GM18498 (cell line): Measurements from ENCODE around the gene LGR4.
A peak's percentile ranks its signal among the peaks of the same experiment; 100 is the strongest.

Source experiments
- ATAC-seq: cut with Tn5 transposase; IDR thresholded peaks from one replicate; pipeline ENCODE4 v1.9.1; 2021; ENCODE audit warnings: mild to moderate bottlenecking, moderate library complexity; ENCODE audit not compliant: unreplicated experiment

Gene LGR4

GRCh38 chr11:27386181-27386845 lies 86.3 kb downstream of the LGR4 start:
- no peak for ATAC-seq

- ATAC-seq: no peak
These were observed 87.3 kb downstream of the LGR4 start for GRCh38 chr11:27385245-27385644.

GRCh38 chr11:27384227-27384626 lies 88.4 kb downstream of the LGR4 start:
- ATAC-seq: no peak

GRCh38 chr11:27383645-27384044 lies 88.9 kb downstream of the LGR4 start:
- ATAC-seq: no peak

GRCh38 chr11:27381238-27381666 lies 91.3 kb downstream of the LGR4 start:
- ATAC-seq: no peak

- ATAC-seq: no peak
These were observed 91.8 kb downstream of the LGR4 start for GRCh38 chr11:27380771-27381170.

GRCh38 chr11:27379449-27379848 lies 93.1 kb downstream of the LGR4 start:
- no peak for ATAC-seq

GRCh38 chr11:27375370-27375769 lies 97.2 kb downstream of the LGR4 start:
- ATAC-seq: no peak

GRCh38 chr11:27373856-27374602 lies 98.6 kb downstream of the LGR4 start:
- ATAC-seq: no peak

GRCh38 chr11:27373392-27373791 lies 99.2 kb downstream of the LGR4 start:
- no peak for ATAC-seq

- no peak for ATAC-seq
These were observed 100.4 kb downstream of the LGR4 start for GRCh38 chr11:27372164-27372563.

GRCh38 chr11:27371489-27371888 lies 101.1 kb downstream of the LGR4 start:
- ATAC-seq: no peak

- no peak for ATAC-seq
These were observed 102.2 kb downstream of the LGR4 start for GRCh38 chr11:27370374-27370773.

GRCh38 chr11:27367881-27368280 lies 104.7 kb downstream of the LGR4 start:
- ATAC-seq: no peak

- ATAC-seq: no peak
These were observed 108.9 kb downstream of the LGR4 start for GRCh38 chr11:27363576-27364117.

GRCh38 chr11:27362749-27363575 lies 109.6 kb downstream of the LGR4 start, which contains the start of gene CCDC34:
CCDC34 (minus strand) TSS chr11:27363215; CDS start chr11:27363194, 21 bp downstream.
- peak; percentile 100 for ATAC-seq

- no peak for ATAC-seq
These were observed 110.8 kb downstream of the LGR4 start for GRCh38 chr11:27361649-27362431.

GRCh38 chr11:27358296-27358695 lies 114.3 kb downstream of the LGR4 start:
- no peak for ATAC-seq

GRCh38 chr11:27357250-27357649 lies 115.3 kb downstream of the LGR4 start:
- no peak for ATAC-seq

- no peak for ATAC-seq
These were observed 115.9 kb downstream of the LGR4 start for GRCh38 chr11:27356624-27357222.
